Endothelial cell of umbilical vein (primary cell): ENCODE data around the gene PCDHGA1.

Source experiments
- CTCF ChIP-seq, 2 donors: IDR thresholded peaks; 1 replicate in 1 of 2; 2 replicates in 1 of 2; pipeline ENCODE4 v1.5.1; 2011; ENCODE audit warnings: low read length in 2 of 2, mild to moderate bottlenecking in 2 of 2, moderate library complexity in 2 of 2, control low read depth in 1 of 2, inconsistent platforms in 1 of 2, low read depth in 1 of 2; ENCODE audit not compliant: insufficient read depth in 1 of 2; ENCODE audit errors: extremely low read depth in 1 of 2
- POLR2A ChIP-seq: IDR thresholded peaks from 2 replicates; pipeline ENCODE4 v1.6.1; 2012; ENCODE audit warnings: low read depth, mild to moderate bottlenecking, control low read depth, low read length
- POLR2AphosphoS5 ChIP-seq: IDR thresholded peaks from 2 replicates; pipeline ENCODE4 v1.6.1; 2012; ENCODE audit warnings: low read depth, mild to moderate bottlenecking, control low read depth, low read length, moderate library complexity; ENCODE audit not compliant: insufficient read depth

GRCh38 chr5:141342773-141343172, 12.5 kb downstream of the PCDHGA1 start:
- TF ChIP-seq CTCF (IDR thresholded peaks at IDR 0.05; ENCODE audit: extremely low read depth in 1 of 2, insufficient read depth in 1 of 2, low read depth in 1 of 2, low read length in 2 of 2) (no peak), POLR2A (no peak), POLR2AphosphoS5 (no peak)
